Endothelial cell (in vitro differentiated cells): Measurements from ENCODE around the gene AKNA. TPM values are rescaled to one million over a fixed set of nuclear protein-coding genes. Genes with fewer than 3 reads are reported as not detected.

Source experiments
- DNase-seq: peaks from one replicate; pipeline ENCODE4 v3.0.0; 2021; ENCODE audit warnings: low spot score
- H3K27ac Mint-ChIP-seq: one replicate; pipeline ENCODE4 v1.8.0; 2021; ENCODE audit warnings: mixed read lengths, inconsistent platforms; ENCODE audit not compliant: unreplicated experiment
- H3K27me3 Mint-ChIP-seq: one replicate; pipeline ENCODE4 v1.8.0; 2021; ENCODE audit warnings: mild to moderate bottlenecking, moderate library complexity, mixed read lengths, inconsistent platforms; ENCODE audit not compliant: unreplicated experiment
- H3K36me3 Mint-ChIP-seq: one replicate; pipeline ENCODE4 v1.8.0; 2021; ENCODE audit warnings: mild to moderate bottlenecking, low read depth, mixed read lengths, inconsistent platforms; ENCODE audit not compliant: unreplicated experiment
- H3K4me1 Mint-ChIP-seq: one replicate; pipeline ENCODE4 v1.8.0; 2021; ENCODE audit warnings: mild to moderate bottlenecking, mixed read lengths, inconsistent platforms; ENCODE audit not compliant: unreplicated experiment
- H3K4me3 Mint-ChIP-seq: one replicate; pipeline ENCODE4 v1.8.0; 2021; ENCODE audit warnings: mild to moderate bottlenecking, mixed read lengths, inconsistent platforms; ENCODE audit not compliant: unreplicated experiment
- H3K9me3 Mint-ChIP-seq: one replicate; pipeline ENCODE4 v1.8.0; 2021; ENCODE audit warnings: mixed read lengths, inconsistent platforms; ENCODE audit not compliant: unreplicated experiment
- total RNA-seq: library from RNA; stranded (reverse); fragmentation: NEBNext Ultra II Directional; extraction: Animal tissue kit (Norgen Biotek cat#: 25700); gene quantifications from one replicate; pipeline ENCODE4 v1.2.1, GENCODE V29; 2021; ENCODE audit not compliant: unreplicated experiment
- TF ChIP-seq, protein P1 (sequence below): fragments of 200-600 bp; sonication (generic); IDR thresholded peaks from one replicate; pipeline ENCODE4 v1.5.0; 2021; ENCODE audit warnings: antibody characterized with exemption; ENCODE audit not compliant: unreplicated experiment

The AKNA gene
- total RNA-seq, 1 donor from 2014 or later: 79.1 TPM

GRCh38 chr9:114344188-114344566, 43.6 kb downstream of the AKNA start:
- peaks cover 65% of the 10 kb centered on the region for H3K36me3 Mint-ChIP-seq
- H3K27me3 Mint-ChIP-seq: peaks cover 1% of the 10 kb centered on the region

DNA sequence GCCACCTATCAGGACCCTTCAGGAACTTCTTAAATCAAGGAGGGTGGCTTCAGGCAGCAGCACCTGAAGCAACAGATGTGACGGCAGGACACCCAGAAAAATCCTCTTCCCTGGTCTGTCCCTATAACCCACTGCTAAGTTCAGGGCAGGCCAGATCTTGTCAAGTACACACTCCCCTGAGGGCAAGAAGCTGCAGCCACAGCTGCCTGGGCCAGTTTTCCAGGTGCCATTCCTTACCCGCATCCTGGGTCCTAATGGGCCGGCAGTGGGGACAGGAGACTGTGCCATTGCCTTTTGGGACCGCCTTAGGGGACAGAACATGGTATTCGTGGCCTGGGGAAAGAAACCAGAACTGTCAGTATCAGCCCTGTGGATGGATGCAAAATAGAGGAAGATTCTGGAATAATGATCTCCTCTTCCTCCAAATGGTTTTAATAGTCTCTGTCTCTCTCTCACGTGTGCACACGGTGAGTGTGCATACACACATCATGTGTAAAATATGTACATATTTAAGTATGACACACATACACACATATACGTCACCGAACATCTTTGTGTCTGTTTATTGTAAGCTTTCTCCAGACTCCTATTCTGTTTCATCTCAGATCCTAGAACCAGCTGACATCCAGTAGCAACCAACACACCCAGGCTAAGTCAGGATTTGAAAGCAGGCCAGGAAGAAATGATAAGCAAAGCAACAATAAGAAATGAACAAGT, 44.2 kb downstream of the AKNA start:
- H3K4me3 Mint-ChIP-seq: peak overlapping the region; percentile 9
- peaks cover 1% of the 10 kb centered on the region for H3K27me3 Mint-ChIP-seq
- DNase-seq: no peak
- no peaks in the 10 kb centered on the region for H3K4me1 Mint-ChIP-seq
- TF ChIP-seq, protein P1, sequence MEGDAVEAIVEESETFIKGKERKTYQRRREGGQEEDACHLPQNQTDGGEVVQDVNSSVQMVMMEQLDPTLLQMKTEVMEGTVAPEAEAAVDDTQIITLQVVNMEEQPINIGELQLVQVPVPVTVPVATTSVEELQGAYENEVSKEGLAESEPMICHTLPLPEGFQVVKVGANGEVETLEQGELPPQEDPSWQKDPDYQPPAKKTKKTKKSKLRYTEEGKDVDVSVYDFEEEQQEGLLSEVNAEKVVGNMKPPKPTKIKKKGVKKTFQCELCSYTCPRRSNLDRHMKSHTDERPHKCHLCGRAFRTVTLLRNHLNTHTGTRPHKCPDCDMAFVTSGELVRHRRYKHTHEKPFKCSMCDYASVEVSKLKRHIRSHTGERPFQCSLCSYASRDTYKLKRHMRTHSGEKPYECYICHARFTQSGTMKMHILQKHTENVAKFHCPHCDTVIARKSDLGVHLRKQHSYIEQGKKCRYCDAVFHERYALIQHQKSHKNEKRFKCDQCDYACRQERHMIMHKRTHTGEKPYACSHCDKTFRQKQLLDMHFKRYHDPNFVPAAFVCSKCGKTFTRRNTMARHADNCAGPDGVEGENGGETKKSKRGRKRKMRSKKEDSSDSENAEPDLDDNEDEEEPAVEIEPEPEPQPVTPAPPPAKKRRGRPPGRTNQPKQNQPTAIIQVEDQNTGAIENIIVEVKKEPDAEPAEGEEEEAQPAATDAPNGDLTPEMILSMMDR: no peak
- H3K27ac Mint-ChIP-seq: no peak overlapping the region
- peaks cover 64% of the 10 kb centered on the region for H3K36me3 Mint-ChIP-seq
- no peaks in the 10 kb centered on the region for H3K9me3 Mint-ChIP-seq

More at GRCh38 chr9:114344188-114344566, 43.6 kb downstream of the AKNA start:
- TF ChIP-seq, protein P1: no peak
- H3K9me3 Mint-ChIP-seq: no peaks in the 10 kb centered on the region
- H3K27ac Mint-ChIP-seq: no peak overlapping the region
- H3K4me1 Mint-ChIP-seq: no peaks in the 10 kb centered on the region
- DNase-seq: no peak
- peak overlapping the region; percentile 9 for H3K4me3 Mint-ChIP-seq

DNA sequence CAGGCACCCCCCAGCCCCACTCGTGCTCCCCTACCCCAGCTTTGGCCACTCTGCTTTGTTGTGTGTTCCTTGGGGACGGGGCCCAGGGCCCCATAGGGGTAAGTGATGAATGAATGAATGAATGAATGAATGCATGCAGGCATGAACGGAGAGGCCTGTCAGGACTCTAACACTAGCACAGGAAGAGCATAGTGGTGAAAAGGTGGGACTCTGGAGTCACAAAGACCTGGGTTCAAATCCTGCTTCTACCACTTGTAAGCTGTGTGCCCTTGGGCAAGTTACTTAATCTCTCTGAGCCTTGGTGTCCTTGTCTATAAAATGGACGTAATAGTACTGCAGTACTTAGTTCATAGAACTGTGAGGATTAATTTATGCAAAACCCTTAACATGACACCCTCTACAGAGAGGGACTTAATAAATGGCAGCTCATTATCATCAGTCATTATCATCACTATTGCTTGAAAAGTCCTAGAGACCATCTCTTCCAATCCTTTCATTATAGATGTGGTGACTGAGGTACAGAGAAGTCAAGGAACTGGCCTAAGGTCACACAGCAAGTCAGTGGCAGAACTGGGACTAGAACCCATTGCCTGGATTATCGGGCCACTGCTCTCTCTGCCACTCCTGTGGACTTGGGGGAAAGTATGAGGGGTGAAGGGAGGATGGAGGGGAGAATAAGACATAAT, 44.9 kb downstream of the AKNA start:
- Mint-ChIP-seq H3K27me3 (peaks cover 1% of the 10 kb centered on the region), H3K27ac (no peak overlapping the region), H3K4me1 (no peaks in the 10 kb centered on the region), H3K9me3 (no peaks in the 10 kb centered on the region), H3K4me3 (no peak overlapping the region), H3K36me3 (peaks cover 61% of the 10 kb centered on the region)
- no peak for DNase-seq
- TF ChIP-seq, protein P1: no peak

- H3K9me3 Mint-ChIP-seq: no peaks in the 10 kb centered on the region
- no peak overlapping the region for H3K4me3 Mint-ChIP-seq
- no peak overlapping the region for H3K27ac Mint-ChIP-seq
- no peaks in the 10 kb centered on the region for H3K4me1 Mint-ChIP-seq
- TF ChIP-seq, protein P1: no peak
- H3K27me3 Mint-ChIP-seq: peaks cover 1% of the 10 kb centered on the region
- H3K36me3 Mint-ChIP-seq: peaks cover 68% of the 10 kb centered on the region
- DNase-seq: no peak
Measured at GRCh38 chr9:114341991-114342390, 45.8 kb downstream of the AKNA start.

GRCh38 chr9:114341152-114341830, 46.5 kb downstream of the AKNA start:
- DNase-seq: no peak
- peaks cover 63% of the 10 kb centered on the region for H3K36me3 Mint-ChIP-seq
- TF ChIP-seq, protein P1: no peak
- no peaks in the 10 kb centered on the region for H3K9me3 Mint-ChIP-seq
- no peaks in the 10 kb centered on the region for H3K4me1 Mint-ChIP-seq
- H3K27ac Mint-ChIP-seq: no peak overlapping the region
- peaks cover 1% of the 10 kb centered on the region for H3K27me3 Mint-ChIP-seq
- H3K4me3 Mint-ChIP-seq: no peak overlapping the region
